Sciatic nerve (tissue), 2 donors: ENCODE data around the gene DVL2. TPM values are rescaled to one million over a fixed set of nuclear protein-coding genes. Genes with fewer than 3 reads are reported as not detected.
"Not testable (repeated sequence)": the region's sequence is repeated elsewhere in the genome, so short reads cannot be mapped to it uniquely, and the experiment has no call there.

Source experiments
- ATAC-seq: fragments of 200-7000 bp; cut with Tn5 transposase; one replicate; pipeline ENCODE4 v1.9.1; 2020; ENCODE audit warnings: mild to moderate bottlenecking, moderate library complexity
- DNase-seq: peaks from one replicate; pipeline ENCODE4 v3.0.0-alpha.2; 2020; ENCODE audit warnings: low spot score
- intact Hi-C: fragments of 100-400 bp; cut with DNase I; formaldehyde crosslinking; loops from one replicate; pipeline ENCODE4 v1.14.2; 2022
- microRNA-seq: library from miRNA; unstranded; fragments of <30 nt; microRNA quantifications from one replicate; pipeline ENCODE4 v1.2.0, GENCODE V29; 2020
- total RNA-seq: library from RNA; stranded (reverse); fragmentation: NEBNext Ultra II Directional; extraction: Animal tissue kit (Norgen Biotek cat#: 25700); gene quantifications from one replicate; pipeline ENCODE4 v1.2.1, GENCODE V29; 2021
- donor health status: DM: no; HTN: no; CAD: no.
- donor health status: DM: no; HTN: no; CAD: no.

Gene DVL2
- total RNA-seq, 1 donor from 2014 or later: 49.1 TPM

DNA sequence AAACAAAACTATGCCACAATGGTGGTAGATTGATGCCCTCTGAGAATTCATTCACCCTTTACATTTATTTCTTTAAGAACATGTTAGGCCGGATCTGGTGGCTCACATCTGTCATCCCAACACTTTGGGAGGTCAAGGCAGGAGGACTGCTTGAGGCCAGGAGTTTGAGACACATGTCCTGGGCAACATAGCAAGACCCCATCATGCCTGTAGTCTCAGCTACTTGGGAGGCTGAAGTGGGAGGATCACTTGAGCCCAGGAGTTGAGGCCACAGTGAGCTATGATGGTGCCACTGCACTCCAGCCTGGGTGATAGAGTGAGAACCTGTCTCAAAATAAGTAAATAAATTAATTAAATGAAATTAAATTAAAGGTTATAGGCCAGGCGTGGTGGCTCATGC, 52.2 kb downstream of the DVL2 start:
- ATAC-seq, intact Hi-C loops, DNase-seq: not testable (repeated sequence)

DNA sequence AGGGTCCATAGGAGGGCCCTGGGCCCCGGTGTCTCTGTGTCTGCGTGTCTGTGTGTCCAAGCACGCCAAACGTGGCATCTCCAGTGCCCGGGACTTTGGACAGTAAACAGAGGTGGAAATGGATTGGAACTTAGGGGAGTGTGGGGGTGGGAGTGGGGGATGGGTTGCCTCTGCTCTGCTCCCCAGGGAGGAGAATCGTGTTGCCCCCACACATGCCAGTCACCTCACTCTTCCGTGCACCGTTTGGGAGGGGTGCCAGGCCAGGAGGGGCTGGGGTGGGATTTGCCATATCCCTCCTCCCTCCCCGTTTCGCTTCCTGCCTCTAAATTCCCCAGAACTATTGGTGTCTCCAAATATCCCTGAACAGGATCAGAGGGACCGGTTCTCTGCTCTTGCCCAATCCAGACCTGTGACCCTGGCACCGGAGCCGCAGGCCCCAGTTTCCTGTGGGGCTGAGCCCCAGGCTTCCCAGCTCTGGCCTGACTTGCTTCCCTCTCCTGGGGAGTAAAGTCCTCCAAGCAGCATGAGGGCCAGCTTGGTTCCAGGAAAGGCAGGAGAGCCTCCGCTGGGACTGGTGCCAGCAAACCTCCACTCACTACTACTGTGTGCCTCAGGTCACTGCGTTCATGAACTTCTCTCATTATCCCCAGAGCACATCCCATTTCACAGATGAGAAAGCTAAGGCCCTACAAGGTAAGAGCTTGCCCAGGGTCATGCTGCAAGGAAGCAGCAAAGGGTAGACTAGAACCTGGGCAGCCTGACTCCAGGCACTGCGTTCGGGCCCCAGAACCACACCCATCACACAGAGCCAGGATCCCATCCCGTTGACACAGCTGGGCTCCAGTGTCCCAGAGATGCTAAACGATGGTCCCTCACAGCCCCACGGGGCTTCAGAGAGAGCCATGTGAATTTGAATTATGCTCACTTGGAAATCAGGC, 54.7 kb downstream of the DVL2 start, which contains the start of gene ASGR1:
TSS of gene ASGR1 (minus strand) at position 54 of the 938 bp plus-strand sequence. CDS start 807 bp downstream, outside the sequence.
- DNase-seq: peak; percentile 42
- no peak for ATAC-seq
- intact Hi-C loops: no loop called here

- ATAC-seq (no peak), DNase-seq (no peak)
- intact Hi-C loops: no loop called here
These were observed 55.4 kb downstream of the DVL2 start for GRCh38 chr17:7178973-7179316.

DNA sequence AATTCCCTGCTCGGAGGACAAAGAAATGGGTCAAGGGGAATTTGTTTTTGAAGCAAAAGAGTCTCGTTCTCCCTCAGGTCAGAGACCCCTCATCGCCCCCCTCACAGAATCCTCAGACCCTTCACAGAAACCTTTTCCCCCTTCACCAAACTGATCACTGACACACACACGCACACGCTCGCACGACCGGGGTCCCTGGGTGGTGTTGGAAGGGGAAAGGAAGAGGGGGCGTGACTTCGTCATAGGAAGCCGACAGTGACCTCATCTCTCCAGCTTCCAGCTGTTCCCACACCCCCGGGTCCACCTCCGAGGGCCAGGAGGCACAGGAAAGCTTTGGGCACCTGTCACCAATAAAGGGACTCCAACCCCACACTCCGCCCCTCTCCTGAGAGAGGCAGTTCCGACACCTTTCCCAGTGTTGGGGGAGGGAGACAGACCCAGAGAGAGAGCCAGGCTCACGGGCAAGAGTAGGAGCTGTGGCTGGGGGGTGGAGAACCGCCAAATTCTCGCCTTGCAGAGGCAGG, 56.3 kb downstream of the DVL2 start:
- intact Hi-C loops: no loop called here
- peak; percentile 6 for ATAC-seq
- DNase-seq: no peak

- ATAC-seq (peak; percentile 86), DNase-seq (peak; percentile 79)
- intact Hi-C loops: no loop called here
These were observed 56.9 kb downstream of the DVL2 start for GRCh38 chr17:7177191-7177953.

- DNase-seq: peak; percentile 42
- peak; percentile 18 for ATAC-seq
- intact Hi-C loops: no loop called here
These were observed 57.5 kb downstream of the DVL2 start for GRCh38 chr17:7176841-7177190.

DNA sequence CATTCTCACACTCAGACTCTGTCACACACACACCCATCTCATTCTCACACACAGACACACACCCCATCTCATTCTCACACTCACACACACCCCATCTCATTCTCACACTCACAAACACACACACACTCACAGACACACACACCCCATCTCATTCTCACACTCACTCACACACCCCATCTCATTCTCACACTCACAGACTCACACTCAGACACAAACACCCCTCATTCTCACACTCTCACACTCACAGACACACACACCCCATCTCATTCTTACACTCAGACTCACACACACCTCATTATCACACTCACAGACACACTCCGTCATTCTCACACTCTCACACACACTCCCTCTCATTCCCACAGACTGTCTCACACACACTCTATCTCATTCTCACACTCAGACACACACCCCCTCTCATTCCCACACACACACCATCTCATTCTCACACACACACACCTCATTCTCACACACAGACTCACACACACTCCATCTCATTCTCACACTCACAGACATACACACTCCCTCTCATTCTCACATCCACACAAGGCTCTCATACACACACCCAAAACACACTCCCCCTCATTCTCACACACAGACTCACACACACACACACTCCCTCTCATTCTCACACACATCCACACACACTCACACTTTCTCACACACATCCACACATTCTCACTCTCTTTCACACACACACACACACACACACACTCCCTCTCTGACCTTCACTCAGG, 58.0 kb downstream of the DVL2 start:
- ATAC-seq (no peak), DNase-seq (no peak)
- intact Hi-C loops: no loop called here

Small RNAs within 50 kb of the gene (microRNA-seq; reads per million reads assigned to microRNA genes)
- gene MIR324: 595 reads per million, percentile 78 among the genes with 10 or more reads in this experiment

Other genes starting within 250 kb of the DVL2 start
- not detected for gene ALOX12, start 238.5 kb downstream of the DVL2 start, total RNA-seq
- gene RNASEK, start 221.9 kb downstream of the DVL2 start, total RNA-seq: 152 TPM
- gene BCL6B, start 211.5 kb downstream of the DVL2 start, total RNA-seq: 24.5 TPM
- gene SLC16A13, start 198.5 kb downstream of the DVL2 start, total RNA-seq: 1.8 TPM
- 0.89 TPM for gene SLC16A11, start 190.4 kb downstream of the DVL2 start, total RNA-seq
- 14.7 TPM for gene CLEC10A, start 154.3 kb downstream of the DVL2 start, total RNA-seq
- 1.1 TPM for gene ASGR2, start 119.7 kb downstream of the DVL2 start, total RNA-seq
- gene ASGR1, start 55.1 kb downstream of the DVL2 start, total RNA-seq: 2.3 TPM
- 32.2 TPM for gene DLG4, start 14.7 kb downstream of the DVL2 start, total RNA-seq
- gene ACADVL, start 14.6 kb downstream of the DVL2 start, total RNA-seq: 321 TPM
- gene PHF23, start 4.9 kb upstream of the DVL2 start, total RNA-seq: 23.8 TPM
- 397 TPM for gene GABARAP, start 7.9 kb upstream of the DVL2 start, total RNA-seq
- gene CTDNEP1, start 17.2 kb upstream of the DVL2 start, total RNA-seq: 82.0 TPM
- gene ELP5, start 17.7 kb upstream of the DVL2 start, total RNA-seq: 26.7 TPM
- 4.1 TPM for gene CLDN7, start 28.0 kb upstream of the DVL2 start, total RNA-seq
- gene SLC2A4, start 47.2 kb upstream of the DVL2 start, total RNA-seq: 6.1 TPM
- gene YBX2, start 60.1 kb upstream of the DVL2 start, total RNA-seq: 2.1 TPM
- 168 TPM for gene EIF5A, start 73.1 kb upstream of the DVL2 start, total RNA-seq
- 53.8 TPM for gene GPS2, start 80.8 kb upstream of the DVL2 start, total RNA-seq
- 37.0 TPM for gene NEURL4, start 94.8 kb upstream of the DVL2 start, total RNA-seq
- gene ACAP1, start 102.0 kb upstream of the DVL2 start, total RNA-seq: 38.3 TPM
- 64.6 TPM for gene KCTD11, start 117.6 kb upstream of the DVL2 start, total RNA-seq
- not detected for gene TMEM95, start 120.6 kb upstream of the DVL2 start, total RNA-seq
- gene TNK1, start 146.6 kb upstream of the DVL2 start, total RNA-seq: 6.1 TPM
- gene PLSCR3, start 160.0 kb upstream of the DVL2 start, total RNA-seq: 37.1 TPM
- gene TMEM256, start 169.6 kb upstream of the DVL2 start, total RNA-seq: 75.0 TPM
- gene NLGN2, start 173.3 kb upstream of the DVL2 start, total RNA-seq: 44.8 TPM
- not detected for gene SPEM1, start 185.8 kb upstream of the DVL2 start, total RNA-seq
- gene SPEM2, start 191.1 kb upstream of the DVL2 start, total RNA-seq: not detected
- not detected for gene SPEM3, start 194.3 kb upstream of the DVL2 start, total RNA-seq
- 3.0 TPM for gene TMEM102, start 200.9 kb upstream of the DVL2 start, total RNA-seq
- 3.8 TPM for gene FGF11, start 205.0 kb upstream of the DVL2 start, total RNA-seq
- gene CHRNB1, start 210.5 kb upstream of the DVL2 start, total RNA-seq: 6.3 TPM
- gene ZBTB4, start 245.1 kb upstream of the DVL2 start, total RNA-seq: 84.2 TPM
- not detected for gene SLC35G6, start 246.9 kb upstream of the DVL2 start, total RNA-seq
- 126 TPM for gene POLR2A, start 249.8 kb upstream of the DVL2 start, total RNA-seq